GM21526 (cell line): ENCODE measurements around the gene DHX16.

Source experiments
- ATAC-seq: cut with Tn5 transposase; IDR thresholded peaks from one replicate; pipeline ENCODE4 v1.9.1; 2021; ENCODE audit warnings: moderate library complexity; ENCODE audit not compliant: unreplicated experiment, low FRiP score

DHX16 gene

DNA sequence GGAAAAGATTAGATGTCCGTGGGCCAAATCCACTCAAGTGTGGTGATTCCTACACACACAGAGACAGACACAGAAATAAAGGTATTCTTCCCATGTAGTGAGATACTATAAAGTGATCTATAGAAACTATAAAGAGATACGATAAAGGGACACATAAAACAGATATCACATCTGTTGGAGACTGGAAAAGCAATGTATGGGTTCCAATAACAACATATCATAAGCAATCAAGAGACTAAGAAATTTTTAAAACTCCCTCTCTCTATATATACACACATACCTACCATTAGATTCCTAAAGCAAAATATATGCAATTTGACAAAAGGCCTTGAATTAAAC lies 61.0 kb downstream of the DHX16 start:
- no peak for ATAC-seq

DNA sequence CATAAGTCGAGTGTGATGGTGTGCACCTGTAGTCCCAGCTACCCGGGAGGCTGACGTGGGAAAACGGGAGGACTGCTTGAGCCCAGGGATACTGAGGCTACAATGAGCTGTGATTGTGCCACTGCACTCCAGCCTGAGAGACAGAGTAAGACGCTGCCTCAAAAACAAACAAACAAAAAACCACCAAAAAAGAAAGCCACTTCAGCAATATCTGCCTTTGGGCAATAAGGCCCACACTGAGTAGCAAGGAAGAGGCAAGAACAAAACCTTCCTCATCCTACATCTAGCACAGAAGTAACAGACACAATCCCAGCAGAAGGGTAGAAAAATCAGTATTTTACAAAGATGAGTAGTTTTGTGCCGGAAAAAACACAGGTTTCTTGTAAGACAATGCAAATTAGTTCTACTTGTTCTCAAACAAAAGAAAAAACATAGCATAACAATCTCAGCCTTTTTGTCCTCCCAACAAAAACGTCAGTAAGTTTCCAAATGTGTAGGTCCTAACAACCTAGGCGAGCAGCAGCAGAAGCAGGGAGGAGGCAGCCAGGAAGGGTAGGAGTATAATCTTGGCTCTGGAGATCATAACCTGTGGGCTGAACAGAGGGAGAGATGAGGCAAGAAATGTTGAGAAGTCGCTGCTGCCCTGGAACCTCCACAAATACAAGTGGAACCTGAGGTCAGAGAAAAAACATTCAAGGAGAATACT lies 61.5 kb downstream of the DHX16 start:
- ATAC-seq = no peak

- ATAC-seq = no peak
Measured at GRCh38 chr6:30610065-30610464, 62.7 kb downstream of the DHX16 start.

- no peak for ATAC-seq
Measured at GRCh38 chr6:30603961-30604360, 68.8 kb downstream of the DHX16 start.
